Esophagus squamous epithelium (tissue), 4 donors: ENCODE measurements around the gene COL18A1.

ENCODE experiments used
- POLR2A ChIP-seq, 4 donors: fragments of 450-650 bp; IDR thresholded peaks; one replicate each; pipeline ENCODE4 v1.6.1; 2017; ENCODE audit warnings: antibody characterized with exemption in 4 of 4, mild to moderate bottlenecking in 4 of 4, moderate library complexity in 3 of 4
- TF ChIP-seq, protein P1 (sequence below), 6 experiments: fragments of 450-650 bp in 4 of 6; fragments of 200-600 bp in 2 of 6; sonication (generic) in 2 of 6; IDR thresholded peaks; one replicate each; pipeline ENCODE4 v1.5.1; 2016 to 2019; ENCODE audit warnings: antibody characterized with exemption in 6 of 6, mild to moderate bottlenecking in 4 of 6, moderate library complexity in 4 of 6

DNA sequence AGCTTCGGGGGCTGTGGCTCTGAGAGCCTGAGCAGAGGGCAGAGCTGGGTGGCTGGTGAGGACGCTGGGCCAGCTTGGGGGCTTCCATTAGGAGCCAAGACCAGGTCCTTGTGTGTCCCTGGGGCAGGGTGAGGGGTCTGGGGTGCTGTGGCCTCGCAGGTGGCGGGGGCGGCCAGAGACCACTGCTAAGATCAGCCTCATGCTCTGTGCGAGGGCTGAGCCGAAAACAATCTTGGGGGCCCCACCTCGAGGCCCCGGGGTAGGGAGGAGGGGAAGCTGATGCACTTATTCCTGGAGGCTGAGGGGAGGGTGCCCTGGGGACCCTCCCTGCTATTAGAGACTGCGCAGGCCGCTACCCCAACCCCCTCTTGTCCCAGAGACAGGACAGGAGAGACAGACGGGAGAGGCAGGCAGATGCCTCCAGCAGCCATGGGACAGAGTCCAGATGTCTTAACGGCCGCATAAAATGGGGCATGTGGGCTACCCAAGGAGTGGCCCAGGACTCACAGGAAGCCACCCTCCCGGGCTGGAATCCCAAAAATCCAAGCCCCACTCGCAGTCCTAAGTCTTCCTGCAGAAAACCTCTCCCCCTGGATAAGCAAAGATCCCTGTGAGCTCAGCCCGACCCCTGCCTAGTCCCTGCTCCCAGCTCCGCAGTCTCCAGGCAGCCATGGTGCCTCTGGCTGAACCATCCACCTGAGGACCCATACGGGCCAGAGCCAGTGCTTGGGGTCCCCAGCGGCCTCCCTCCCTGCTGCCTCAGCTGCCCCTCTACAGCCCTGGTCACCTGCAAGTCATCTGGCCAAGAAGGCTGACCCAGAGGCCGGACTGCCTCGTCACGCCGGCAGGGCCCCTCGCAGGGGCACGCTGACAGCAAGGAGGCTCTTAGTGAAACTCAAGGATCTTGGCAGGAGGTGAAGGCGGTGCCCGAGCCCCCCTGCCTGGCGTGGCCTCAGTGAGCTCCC is 43.6 kb upstream of the COL18A1 start:
- TF ChIP-seq, protein P1, sequence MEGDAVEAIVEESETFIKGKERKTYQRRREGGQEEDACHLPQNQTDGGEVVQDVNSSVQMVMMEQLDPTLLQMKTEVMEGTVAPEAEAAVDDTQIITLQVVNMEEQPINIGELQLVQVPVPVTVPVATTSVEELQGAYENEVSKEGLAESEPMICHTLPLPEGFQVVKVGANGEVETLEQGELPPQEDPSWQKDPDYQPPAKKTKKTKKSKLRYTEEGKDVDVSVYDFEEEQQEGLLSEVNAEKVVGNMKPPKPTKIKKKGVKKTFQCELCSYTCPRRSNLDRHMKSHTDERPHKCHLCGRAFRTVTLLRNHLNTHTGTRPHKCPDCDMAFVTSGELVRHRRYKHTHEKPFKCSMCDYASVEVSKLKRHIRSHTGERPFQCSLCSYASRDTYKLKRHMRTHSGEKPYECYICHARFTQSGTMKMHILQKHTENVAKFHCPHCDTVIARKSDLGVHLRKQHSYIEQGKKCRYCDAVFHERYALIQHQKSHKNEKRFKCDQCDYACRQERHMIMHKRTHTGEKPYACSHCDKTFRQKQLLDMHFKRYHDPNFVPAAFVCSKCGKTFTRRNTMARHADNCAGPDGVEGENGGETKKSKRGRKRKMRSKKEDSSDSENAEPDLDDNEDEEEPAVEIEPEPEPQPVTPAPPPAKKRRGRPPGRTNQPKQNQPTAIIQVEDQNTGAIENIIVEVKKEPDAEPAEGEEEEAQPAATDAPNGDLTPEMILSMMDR (IDR thresholded peaks at IDR 0.05), result no peak
- TF ChIP-seq POLR2A (IDR thresholded peaks at IDR 0.05), result no peak
